Activated CD8-positive, alpha-beta T cell treated with anti-CD3 and anti-CD28 coated beads, Interleukin-2, amount 10 ng/mL, durations not matched to agents 7 days and 5 days (primary cell): ENCODE measurements around the gene HCST. TPM values are rescaled to one million over a fixed set of nuclear protein-coding genes. Genes with fewer than 3 reads are reported as not detected.

ENCODE experiments used
- ATAC-seq: fragments of 150-1000 bp; cut with Tn5 transposase; one replicate; pipeline ENCODE4 v1.10.0; 2021; ENCODE audit warnings: moderate library complexity
- CTCF ChIA-PET: fragments of 350-600 bp; sonication (Branson Sonifier 250); formaldehyde crosslinking; loops from one replicate; lab custom pipeline; 2021; ENCODE audit warnings: antibody characterized with exemption; lab: Charles Lee
- POLR2A ChIA-PET: fragments of 350-600 bp; sonication (Branson Sonifier 250); formaldehyde crosslinking; loops from one replicate; lab custom pipeline; 2021; ENCODE audit warnings: antibody characterized with exemption; lab: Charles Lee
- DNase-seq: peaks from one replicate; pipeline ENCODE4 v3.0.0-alpha.2; 2020
- H3K27ac Mint-ChIP-seq: one replicate; pipeline ENCODE4 v1.8.0; 2021; ENCODE audit warnings: mild to moderate bottlenecking, mixed read lengths
- H3K27me3 Mint-ChIP-seq: one replicate; pipeline ENCODE4 v1.8.0; 2021; ENCODE audit warnings: low read depth, mixed read lengths
- H3K36me3 Mint-ChIP-seq: one replicate; pipeline ENCODE4 v1.8.0; 2021; ENCODE audit warnings: low read depth, mixed read lengths
- H3K4me1 Mint-ChIP-seq: one replicate; pipeline ENCODE4 v1.8.0; 2021; ENCODE audit warnings: low read depth, mixed read lengths
- H3K4me3 Mint-ChIP-seq: one replicate; pipeline ENCODE4 v1.8.0; 2021; ENCODE audit warnings: mild to moderate bottlenecking, mixed read lengths
- H3K9me3 Mint-ChIP-seq: one replicate; pipeline ENCODE4 v1.8.0; 2022; ENCODE audit warnings: mixed read lengths; ENCODE audit not compliant: insufficient read depth
- total RNA-seq, 2 experiments: library from RNA; stranded (reverse); gene quantifications; one replicate each; pipeline ENCODE4 v1.2.3, GENCODE V29; 2021

Gene HCST
- total RNA-seq, 2 experiments from 2014 or later = 196 to 216 TPM

DNA sequence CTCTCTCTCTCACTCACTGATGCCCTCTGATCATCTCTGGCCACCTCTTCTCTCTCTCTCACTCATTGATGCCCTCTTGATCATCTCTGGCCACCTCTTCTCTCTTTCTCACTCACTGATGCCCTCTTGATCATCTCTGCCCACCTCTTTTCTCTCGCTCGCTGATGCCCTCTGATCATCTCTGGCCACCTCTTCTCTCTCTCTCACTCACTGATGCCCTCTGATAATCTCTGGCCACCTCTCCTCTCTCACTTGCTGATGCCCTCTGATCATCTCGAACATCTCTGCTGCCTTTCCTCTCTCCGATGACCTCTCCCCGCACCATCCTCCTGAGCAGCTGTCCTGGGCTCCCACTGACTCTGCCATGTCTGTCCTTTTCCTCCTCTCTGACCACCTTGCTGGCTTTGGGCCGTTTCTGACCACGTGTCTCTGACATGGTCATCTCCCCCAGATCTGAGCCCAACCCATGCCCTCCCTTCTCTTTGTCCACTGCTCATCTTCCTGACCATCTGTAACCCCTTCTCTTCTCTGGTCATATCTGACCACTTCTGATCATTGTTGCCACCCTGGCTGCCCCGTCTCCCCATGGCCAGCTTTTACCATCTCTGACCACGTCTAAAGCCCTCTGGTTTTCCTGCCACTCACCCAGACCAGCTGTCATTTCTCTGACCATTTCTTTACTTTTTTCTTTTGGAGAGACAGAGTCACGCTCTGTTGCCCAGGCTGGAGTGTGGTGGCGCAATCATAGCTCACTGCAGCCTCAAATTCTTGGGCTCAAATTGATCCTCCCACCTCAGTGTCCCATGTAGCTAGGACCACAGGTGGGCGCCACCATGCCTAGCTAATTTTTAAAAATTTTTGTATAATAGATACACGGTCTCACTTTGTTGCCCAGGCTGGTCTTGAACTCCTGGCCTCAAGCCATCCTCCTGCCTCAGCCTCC, 36.2 kb downstream of the HCST start:
- Mint-ChIP-seq H3K27ac (no peak overlapping the region), H3K4me3 (peak overlapping the region; percentile 79)
- CTCF ChIA-PET = interaction anchor here (0.9 kb wide), 1 partner anchor 117 kb away, joined by 3 read pairs; no protein-coding TSS in a partner anchor

GRCh38 chr19:35939307-35940077, 37.2 kb downstream of the HCST start:
- ATAC-seq = no peak
- Mint-ChIP-seq H3K27ac (no peak overlapping the region), H3K27me3 (peaks cover 2% of the 10 kb centered on the region), H3K9me3 (no peaks in the 10 kb centered on the region), H3K36me3 (peaks cover 11% of the 10 kb centered on the region), H3K4me1 (peaks cover 32% of the 10 kb centered on the region), H3K4me3 (no peak overlapping the region)
- ChIA-PET CTCF (interaction anchor here (0.9 kb wide), 1 partner anchor 116 kb away, joined by 3 read pairs; no protein-coding TSS in a partner anchor), POLR2A (no interaction called here)
- DNase-seq = no peak

More for the DNA sequence above, 36.2 kb downstream of the HCST start:
- Mint-ChIP-seq H3K36me3 (peaks cover 8% of the 10 kb centered on the region), H3K9me3 (no peaks in the 10 kb centered on the region), H3K27me3 (peaks cover 2% of the 10 kb centered on the region), H3K4me1 (peaks cover 32% of the 10 kb centered on the region)
- POLR2A ChIA-PET = no interaction called here
- DNase-seq (no peak), ATAC-seq (no peak)

DNA sequence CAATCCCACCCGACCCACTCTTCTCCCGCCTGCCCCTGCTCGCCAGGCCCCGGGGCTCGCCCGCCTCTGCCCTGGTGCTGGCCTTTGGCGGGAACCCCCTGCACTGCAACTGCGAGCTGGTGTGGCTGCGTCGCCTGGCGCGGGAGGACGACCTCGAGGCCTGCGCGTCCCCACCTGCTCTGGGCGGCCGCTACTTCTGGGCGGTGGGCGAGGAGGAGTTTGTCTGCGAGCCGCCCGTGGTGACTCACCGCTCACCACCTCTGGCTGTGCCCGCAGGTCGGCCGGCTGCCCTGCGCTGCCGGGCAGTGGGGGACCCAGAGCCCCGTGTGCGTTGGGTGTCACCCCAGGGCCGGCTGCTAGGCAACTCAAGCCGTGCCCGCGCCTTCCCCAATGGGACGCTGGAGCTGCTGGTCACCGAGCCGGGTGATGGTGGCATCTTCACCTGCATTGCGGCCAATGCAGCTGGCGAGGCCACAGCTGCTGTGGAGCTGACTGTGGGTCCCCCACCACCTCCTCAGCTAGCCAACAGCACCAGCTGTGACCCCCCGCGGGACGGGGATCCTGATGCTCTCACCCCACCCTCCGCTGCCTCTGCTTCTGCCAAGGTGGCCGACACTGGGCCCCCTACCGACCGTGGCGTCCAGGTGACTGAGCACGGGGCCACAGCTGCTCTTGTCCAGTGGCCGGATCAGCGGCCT, 37.9 kb downstream of the HCST start:
- no peak for ATAC-seq
- Mint-ChIP-seq H3K27ac (no peak overlapping the region), H3K4me1 (peaks cover 32% of the 10 kb centered on the region), H3K27me3 (no peaks in the 10 kb centered on the region), H3K9me3 (no peaks in the 10 kb centered on the region), H3K36me3 (peaks cover 11% of the 10 kb centered on the region), H3K4me3 (no peak overlapping the region)
- CTCF ChIA-PET = no interaction called here
- POLR2A ChIA-PET = no interaction called here
- no peak for DNase-seq

DNA sequence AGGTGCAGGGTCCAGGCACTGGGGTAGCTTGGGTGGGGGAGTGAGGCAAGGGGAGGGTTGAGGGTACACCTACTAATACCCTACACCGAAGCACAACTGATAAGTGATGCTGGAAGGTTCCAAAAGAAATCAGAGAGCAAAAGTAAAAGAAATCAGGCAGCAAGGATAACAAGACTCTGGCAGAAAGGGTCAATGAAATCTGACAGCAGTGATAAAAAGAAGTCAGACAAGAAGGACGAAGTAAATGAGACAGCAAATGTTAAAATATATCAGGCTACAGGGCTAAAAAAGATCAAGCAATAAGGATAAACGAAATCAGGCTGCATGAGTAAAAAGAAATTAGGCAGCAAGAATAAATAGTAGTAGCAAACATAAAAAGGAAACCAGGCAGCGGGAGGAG, 38.5 kb downstream of the HCST start:
- H3K27ac Mint-ChIP-seq = no peak overlapping the region

DNA sequence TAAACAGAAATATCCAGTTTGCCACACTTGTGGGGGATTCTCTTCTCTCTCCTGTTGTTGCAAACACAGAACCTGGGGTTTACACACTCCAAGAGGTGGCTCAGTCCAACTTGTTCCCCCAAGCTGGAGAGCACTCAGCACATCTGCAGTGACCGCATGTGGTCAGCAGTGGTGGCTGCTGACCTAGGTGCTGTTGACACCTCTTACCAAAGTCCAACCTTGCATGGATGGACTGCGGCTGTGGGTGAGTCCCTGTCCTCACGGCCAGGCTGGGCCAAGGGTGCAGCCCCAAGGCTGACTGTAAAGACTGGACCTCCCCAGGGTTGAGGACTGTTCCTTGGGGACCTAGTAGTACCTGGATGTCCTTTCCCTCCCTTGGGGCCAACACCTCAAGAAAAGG, 39.9 kb downstream of the HCST start:
- ChIA-PET POLR2A (no interaction called here), CTCF (no interaction called here)
- no peak overlapping the region for H3K4me3 Mint-ChIP-seq
- H3K36me3 Mint-ChIP-seq = peaks cover 11% of the 10 kb centered on the region
- H3K27ac Mint-ChIP-seq = no peak overlapping the region
- no peak for DNase-seq
- no peak for ATAC-seq
- no peaks in the 10 kb centered on the region for H3K9me3 Mint-ChIP-seq
- peaks cover 24% of the 10 kb centered on the region for H3K4me1 Mint-ChIP-seq
- H3K27me3 Mint-ChIP-seq = no peaks in the 10 kb centered on the region

More for the DNA sequence above, 38.5 kb downstream of the HCST start:
- peaks cover 30% of the 10 kb centered on the region for H3K4me1 Mint-ChIP-seq
- POLR2A ChIA-PET = no interaction called here
- peaks cover 11% of the 10 kb centered on the region for H3K36me3 Mint-ChIP-seq
- ATAC-seq = no peak
- H3K4me3 Mint-ChIP-seq = no peak overlapping the region
- no peak for DNase-seq
- CTCF ChIA-PET = no interaction called here
- H3K27me3 Mint-ChIP-seq = no peaks in the 10 kb centered on the region
- no peaks in the 10 kb centered on the region for H3K9me3 Mint-ChIP-seq

DNA sequence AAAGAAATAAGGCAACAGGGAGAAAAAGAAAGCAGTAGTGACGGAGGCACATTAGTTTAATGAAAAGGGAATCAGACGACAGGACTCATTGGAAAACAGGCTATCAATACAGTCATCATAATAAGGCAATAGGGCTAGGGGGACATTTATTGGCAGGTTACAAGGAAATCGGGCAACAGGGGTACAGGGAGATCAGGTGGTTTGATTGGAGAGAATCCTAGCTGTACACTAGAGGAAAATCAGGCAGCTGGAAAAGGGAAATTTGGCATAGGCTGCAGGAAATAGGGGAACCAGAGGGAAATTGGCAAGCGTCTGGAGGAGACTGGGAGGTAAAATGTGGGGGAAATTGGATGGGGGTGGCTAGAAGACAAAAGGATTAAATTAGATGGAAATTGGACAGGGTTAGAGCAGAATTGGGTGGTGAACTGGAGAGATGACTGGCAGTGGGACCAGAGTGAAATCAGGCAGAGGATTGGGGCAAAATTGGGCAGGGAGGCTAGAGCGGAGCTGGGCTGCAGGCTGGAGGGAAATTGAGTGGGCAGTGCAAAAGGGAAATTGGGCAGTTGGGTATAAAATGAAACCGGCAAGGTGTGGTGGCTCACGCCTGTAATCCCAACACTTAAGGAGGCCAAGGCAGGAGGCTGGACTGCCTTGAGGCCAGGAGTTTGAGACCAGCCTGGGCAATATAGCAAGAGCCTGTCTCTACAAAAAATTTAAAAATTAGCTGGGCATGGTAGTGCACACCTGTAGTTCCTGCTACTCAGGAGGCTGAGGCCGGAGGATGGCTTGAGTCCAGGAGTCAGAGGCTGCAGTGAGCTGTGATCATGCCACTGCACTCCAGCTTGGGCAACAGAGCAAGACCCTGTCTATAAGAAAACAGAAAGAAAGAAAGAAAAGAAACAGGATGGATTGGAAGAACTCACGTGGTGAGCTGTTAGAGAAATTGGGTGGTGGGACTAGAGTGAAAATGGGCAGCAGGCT, 41.3 kb downstream of the HCST start:
- ATAC-seq (no peak), DNase-seq (no peak)
- POLR2A ChIA-PET = no interaction called here
- Mint-ChIP-seq H3K4me1 (peaks cover 16% of the 10 kb centered on the region), H3K4me3 (no peak overlapping the region), H3K36me3 (peaks cover 11% of the 10 kb centered on the region), H3K27me3 (no peaks in the 10 kb centered on the region), H3K27ac (no peak overlapping the region), H3K9me3 (no peaks in the 10 kb centered on the region)
- CTCF ChIA-PET = interaction anchor here (0.6 to 2.8 kb wide), 4 partner anchors 10 to 64 kb away, joined by 3 to 7 read pairs (median 4); no protein-coding TSS in a partner anchor

GRCh38 chr19:35944556-35944955, 42.2 kb downstream of the HCST start:
- ATAC-seq (no peak), DNase-seq (no peak)
- no peaks in the 10 kb centered on the region for H3K9me3 Mint-ChIP-seq
- H3K4me3 Mint-ChIP-seq = no peak overlapping the region
- ChIA-PET POLR2A (no interaction called here), CTCF (interaction anchor here (1.0 to 2.8 kb wide), 2 partner anchors 9 to 13 kb away, joined by 5 to 7 read pairs; no protein-coding TSS in a partner anchor)
- peaks cover 12% of the 10 kb centered on the region for H3K4me1 Mint-ChIP-seq
- H3K36me3 Mint-ChIP-seq = peaks cover 9% of the 10 kb centered on the region
- H3K27ac Mint-ChIP-seq = no peak overlapping the region
- no peaks in the 10 kb centered on the region for H3K27me3 Mint-ChIP-seq

DNA sequence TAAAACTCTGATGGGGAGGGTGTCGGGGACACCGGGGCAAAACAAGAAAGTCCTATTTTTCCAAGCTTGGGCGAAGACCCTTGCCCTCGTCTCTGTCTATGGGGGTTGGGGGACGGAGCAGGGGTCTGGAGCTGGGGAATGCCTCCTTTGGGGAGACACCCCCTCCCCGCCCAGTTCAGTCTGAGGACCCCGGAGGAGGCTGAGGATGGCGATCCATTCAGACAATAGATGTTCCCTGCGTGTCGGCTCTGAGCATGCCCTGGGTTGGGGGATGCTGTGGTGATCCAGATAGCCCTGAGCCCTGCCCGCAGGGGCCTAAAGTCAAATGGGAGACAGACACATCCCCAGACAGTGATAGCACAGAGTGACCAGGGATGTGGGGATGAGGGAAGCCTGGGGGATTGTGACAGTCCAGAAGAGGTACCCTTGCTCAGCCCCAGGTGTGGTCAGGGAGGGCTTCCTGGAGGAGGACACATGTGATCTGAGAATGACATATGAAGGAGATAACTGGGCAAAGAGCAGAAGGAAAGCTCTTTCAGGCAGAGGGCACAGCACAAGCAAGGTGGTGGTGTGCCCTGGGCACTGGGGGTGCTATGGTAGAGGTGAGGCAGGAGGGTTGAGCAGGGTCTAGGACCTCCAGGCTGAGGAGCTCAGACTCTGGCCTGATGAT, 42.9 kb downstream of the HCST start:
- no peaks in the 10 kb centered on the region for H3K27me3 Mint-ChIP-seq
- CTCF ChIA-PET = interaction anchor here (0.8 to 2.8 kb wide), 3 partner anchors 13 to 14 kb away, joined by 3 to 8 read pairs (median 7); no protein-coding TSS in a partner anchor
- peaks cover 12% of the 10 kb centered on the region for H3K4me1 Mint-ChIP-seq

GRCh38 chr19:35946203-35946602, 43.9 kb downstream of the HCST start:
- Mint-ChIP-seq H3K4me3 (no peak overlapping the region), H3K4me1 (peaks cover 8% of the 10 kb centered on the region), H3K27me3 (no peaks in the 10 kb centered on the region), H3K9me3 (no peaks in the 10 kb centered on the region), H3K36me3 (peaks cover 4% of the 10 kb centered on the region), H3K27ac (no peak overlapping the region)
- ChIA-PET CTCF (interaction anchor here (0.8 to 2.8 kb wide), 3 partner anchors 12 to 15 kb away, joined by 3 to 8 read pairs (median 7); no protein-coding TSS in a partner anchor), POLR2A (interaction anchor here (0.8 kb wide), 1 partner anchor 107 kb away, joined by 3 read pairs; no protein-coding TSS in a partner anchor)
- no peak for ATAC-seq
- DNase-seq = no peak

More for the DNA sequence above, 42.9 kb downstream of the HCST start:
- H3K36me3 Mint-ChIP-seq = peaks cover 9% of the 10 kb centered on the region
- H3K27ac Mint-ChIP-seq = peak overlapping the region; percentile 22
- H3K4me3 Mint-ChIP-seq = no peak overlapping the region
- no peaks in the 10 kb centered on the region for H3K9me3 Mint-ChIP-seq
- POLR2A ChIA-PET = no interaction called here
- ATAC-seq = no peak
- no peak for DNase-seq

DNA sequence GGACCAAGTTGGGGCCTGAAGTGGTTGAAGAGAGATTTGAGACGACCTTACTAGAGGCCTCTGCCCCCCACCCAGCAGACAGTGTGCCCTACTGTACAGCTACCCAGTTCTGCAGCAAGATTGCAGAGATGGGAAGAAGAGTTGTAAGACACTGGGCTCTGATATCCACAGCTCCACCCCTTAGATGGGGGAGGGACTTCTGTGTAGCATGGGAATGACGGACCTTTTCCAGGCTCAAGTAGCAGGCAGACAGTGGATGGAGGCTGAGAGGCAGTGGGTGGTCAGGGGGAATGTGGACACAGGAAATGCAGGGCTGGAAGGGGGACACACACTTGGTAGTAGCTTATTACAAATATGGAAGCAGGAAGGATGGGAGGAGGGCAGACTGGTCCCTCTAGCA, 46.8 kb downstream of the HCST start:
- Mint-ChIP-seq H3K9me3 (no peaks in the 10 kb centered on the region), H3K4me1 (peaks cover 31% of the 10 kb centered on the region), H3K27ac (no peak overlapping the region), H3K27me3 (no peaks in the 10 kb centered on the region), H3K4me3 (no peak overlapping the region), H3K36me3 (peaks cover under 1% of the 10 kb centered on the region)
- ATAC-seq (no peak), DNase-seq (no peak)
- ChIA-PET POLR2A (interaction anchor here (0.6 to 1.5 kb wide), 3 partner anchors 15 to 105 kb away, joined by 3 to 4 read pairs (median 3); partner anchors contain the start of gene THAP8), CTCF (interaction anchor here (0.6 to 1.5 kb wide), 5 partner anchors 21 to 533 kb away, joined by 3 to 4 read pairs (median 3); no protein-coding TSS in a partner anchor)
